SK-N-SH (cell line): ENCODE measurements around the gene GPR160. TPM values are rescaled to one million over a fixed set of nuclear protein-coding genes. Genes with fewer than 3 reads are reported as not detected.

ENCODE experiments used
- CTCF ChIA-PET: fragments of 300-600, 350-600 bp; formaldehyde crosslinking; extraction: SDS; loops from one replicate; lab custom pipeline; 2021; lab: Yijun Ruan, JAX
- POLR2A ChIA-PET: fragments of 350-600 bp; sonication (Branson Sonifier 250); formaldehyde crosslinking; extraction: SDS; loops from one replicate; lab custom pipeline; 2020; ENCODE audit warnings: antibody characterized with exemption, inconsistent platforms; lab: Yijun Ruan, JAX
- DNase-seq: peaks from one replicate; pipeline ENCODE4 v3.0.0; 2012
- H2AFZ ChIP-seq: fragments of 200-600 bp; sonication (generic); 2 replicates; pipeline ENCODE4 v1.8.1; 2016; ENCODE audit warnings: antibody characterized with exemption, mild to moderate bottlenecking, low read depth
- H3F3A ChIP-seq: fragments of 200-600 bp; sonication (generic); replicated peaks from 2 replicates; pipeline ENCODE3; 2016; ENCODE audit warnings: antibody characterized with exemption, mild to moderate bottlenecking; ENCODE audit not compliant: insufficient read depth
- H3K27ac ChIP-seq, 2 experiments: fragments of 200-500 bp in 1 of 2; fragments of 200-600 bp in 1 of 2; sonication (Bioruptor generic) in 1 of 2; sonication (generic), shearing (Covaris generic) in 1 of 2; 2 replicates each; pipeline versions ENCODE4 v1.5.1 to v1.6.1; 2014 to 2016; ENCODE audit warnings: low read depth in 2 of 2, inconsistent platforms in 1 of 2, low read length in 1 of 2, mild to moderate bottlenecking in 1 of 2, mixed read lengths in 1 of 2
- H3K27me3 ChIP-seq: fragments of 200-600 bp; sonication (generic), shearing (Covaris generic); 2 replicates; pipeline ENCODE4 v1.6.1; 2016; ENCODE audit warnings: mixed run types; ENCODE audit not compliant: insufficient read depth
- H3K36me3 ChIP-seq, 2 experiments: fragments of 200-500 bp in 1 of 2; fragments of 200-600 bp in 1 of 2; sonication (Bioruptor generic) in 1 of 2; sonication (generic) in 1 of 2; replicated peaks in 1 of 2; 2 replicates each; pipeline versions ENCODE3 to v1.5.1; 2014 to 2016; ENCODE audit warnings: low read length in 1 of 2, mild to moderate bottlenecking in 1 of 2; ENCODE audit not compliant: insufficient read depth in 2 of 2, control insufficient read depth in 1 of 2
- H3K4me1 ChIP-seq, 2 experiments: fragments of 200-500 bp in 1 of 2; fragments of 200-600 bp in 1 of 2; sonication (Bioruptor generic) in 1 of 2; sonication (generic), shearing (Covaris generic) in 1 of 2; 2 replicates each; pipeline versions ENCODE4 v1.5.1 to v1.6.1; 2014 to 2016; ENCODE audit warnings: low read depth in 1 of 2, low read length in 1 of 2, mixed run types in 1 of 2; ENCODE audit not compliant: insufficient read depth in 2 of 2, control insufficient read depth in 1 of 2
- H3K4me2 ChIP-seq: fragments of 200-600 bp; sonication (generic), shearing (Covaris generic); 2 replicates; pipeline ENCODE4 v1.6.1; 2017; ENCODE audit warnings: mixed run types
- H3K4me3 ChIP-seq, 2 experiments: fragments of 200-500 bp in 1 of 2; fragments of 200-600 bp in 1 of 2; sonication (Bioruptor generic) in 1 of 2; sonication (generic), shearing (Covaris generic) in 1 of 2; 2 replicates each; pipeline versions ENCODE4 v1.5.1 to v1.8.1; 2014 to 2016; ENCODE audit warnings: low read depth in 2 of 2, inconsistent platforms in 1 of 2, low read length in 1 of 2, mild to moderate bottlenecking in 1 of 2, mixed read lengths in 1 of 2, moderate library complexity in 1 of 2
- H3K79me2 ChIP-seq: fragments of 200-600 bp; sonication (generic); 2 replicates; pipeline ENCODE4 v1.8.1; 2017; ENCODE audit warnings: mild to moderate bottlenecking; ENCODE audit not compliant: insufficient read depth
- H3K9ac ChIP-seq: fragments of 200-600 bp; sonication (generic); 2 replicates; pipeline ENCODE4 v1.6.1; 2017; ENCODE audit warnings: mixed run types
- H3K9me2 ChIP-seq: fragments of 200-600 bp; sonication (generic); 2 replicates; pipeline ENCODE4 v1.6.1; 2017; ENCODE audit warnings: mixed run types
- H3K9me3 ChIP-seq: fragments of 200-600 bp; sonication (generic); 2 replicates; pipeline ENCODE4 v1.6.1; 2017; ENCODE audit warnings: mixed run types, mild to moderate bottlenecking, moderate library complexity
- H4K20me1 ChIP-seq: fragments of 200-600 bp; sonication (generic); 2 replicates; pipeline ENCODE4 v1.6.1; 2017; ENCODE audit warnings: mild to moderate bottlenecking, mixed run types; ENCODE audit not compliant: insufficient read depth
- CHD2 ChIP-seq: fragments of 150-350 bp; IDR thresholded peaks from 2 replicates; pipeline ENCODE4 v1.6.1; 2018; ENCODE audit warnings: low read length; ENCODE audit not compliant: partially characterized antibody
- ELF1 ChIP-seq: IDR thresholded peaks from 2 replicates; pipeline ENCODE4 v1.4.0; 2012
- FOSL2 ChIP-seq: IDR thresholded peaks from 2 replicates; pipeline ENCODE4 v1.4.0; 2012; ENCODE audit warnings: low read depth, mild to moderate bottlenecking, moderate library complexity, borderline replicate concordance
- GABPA ChIP-seq: IDR thresholded peaks from 2 replicates; pipeline ENCODE4 v1.4.0; 2012; ENCODE audit warnings: low read depth, mild to moderate bottlenecking
- JUND ChIP-seq: IDR thresholded peaks from 2 replicates; pipeline ENCODE4 v1.4.0; 2012
- MAX ChIP-seq: IDR thresholded peaks from 2 replicates; pipeline ENCODE4 v1.4.0; 2012; ENCODE audit warnings: low read depth
- MEF2A ChIP-seq: IDR thresholded peaks from 2 replicates; pipeline ENCODE4 v1.4.0; 2012; ENCODE audit warnings: low read depth, borderline replicate concordance
- MXI1 ChIP-seq: IDR thresholded peaks from 2 replicates; pipeline ENCODE4 v1.6.1; 2012; ENCODE audit warnings: mild to moderate bottlenecking, low read depth, low read length, improper control_type of control experiment
- NRF1 ChIP-seq: IDR thresholded peaks from 2 replicates; pipeline ENCODE4 v1.6.1; 2012; ENCODE audit warnings: low read depth, mild to moderate bottlenecking, low read length
- POLR2AphosphoS5 ChIP-seq: IDR thresholded peaks from 2 replicates; pipeline ENCODE4 v1.6.1; 2012; ENCODE audit warnings: low read depth, low read length
- RCOR1 ChIP-seq: fragments of 150-350 bp; IDR thresholded peaks from 2 replicates; pipeline ENCODE4 v1.6.1; 2017; ENCODE audit warnings: antibody characterized with exemption, low read length
- RFX5 ChIP-seq: IDR thresholded peaks from 2 replicates; pipeline ENCODE4 v1.6.1; 2012; ENCODE audit warnings: mild to moderate bottlenecking, improper control_type of control experiment, low read length
- SIN3A ChIP-seq: IDR thresholded peaks from 2 replicates; pipeline ENCODE4 v1.6.1; 2012; ENCODE audit warnings: low read depth, mild to moderate bottlenecking, low read length, moderate library complexity, borderline replicate concordance
- SMC3 ChIP-seq: IDR thresholded peaks from 2 replicates; pipeline ENCODE4 v1.6.1; 2012; ENCODE audit warnings: low read depth, low read length, improper control_type of control experiment
- TAF1 ChIP-seq: IDR thresholded peaks from 2 replicates; pipeline ENCODE4 v1.6.1; 2012; ENCODE audit warnings: low read depth, mild to moderate bottlenecking, low read length, moderate library complexity, borderline replicate concordance
- TEAD4 ChIP-seq: IDR thresholded peaks from 2 replicates; pipeline ENCODE4 v1.4.0; 2012; ENCODE audit warnings: mild to moderate bottlenecking, borderline replicate concordance; ENCODE audit not compliant: insufficient read depth
- YY1 ChIP-seq: IDR thresholded peaks from 2 replicates; pipeline ENCODE4 v1.4.0; 2012; ENCODE audit warnings: low read depth, mild to moderate bottlenecking
- WGBS: methylation state at CpG from one replicate; pipeline ENCODE4 v1.1.6; 2017; ENCODE audit warnings: low lambda C conversion rate; 5-methylcytosine and 5-hydroxymethylcytosine counted together
- polyA plus RNA-seq, 3 experiments: library from polyadenylated mRNA; depleted of rRNA; stranded (reverse); fragments of >200 nt; gene quantifications; 2 replicates each; pipeline ENCODE4 v1.2.3, GENCODE V29; 2012
- TF ChIP-seq, protein P1 (sequence below): fragments of 150-350 bp; IDR thresholded peaks from 2 replicates; pipeline ENCODE4 v1.6.1; 2017; ENCODE audit warnings: antibody characterized with exemption, low read length, low read depth, borderline replicate concordance
- TF ChIP-seq, protein P2 (sequence below): fragments of 200-600 bp; sonication (generic); IDR thresholded peaks from 2 replicates; pipeline ENCODE4 v1.6.1; 2017; ENCODE audit warnings: antibody characterized with exemption, mild to moderate bottlenecking, moderate library complexity

The GPR160 gene
- polyA plus RNA-seq, 1 of the 3 experiments (the other 2 are of a cell fraction): 0.31 TPM

DNA sequence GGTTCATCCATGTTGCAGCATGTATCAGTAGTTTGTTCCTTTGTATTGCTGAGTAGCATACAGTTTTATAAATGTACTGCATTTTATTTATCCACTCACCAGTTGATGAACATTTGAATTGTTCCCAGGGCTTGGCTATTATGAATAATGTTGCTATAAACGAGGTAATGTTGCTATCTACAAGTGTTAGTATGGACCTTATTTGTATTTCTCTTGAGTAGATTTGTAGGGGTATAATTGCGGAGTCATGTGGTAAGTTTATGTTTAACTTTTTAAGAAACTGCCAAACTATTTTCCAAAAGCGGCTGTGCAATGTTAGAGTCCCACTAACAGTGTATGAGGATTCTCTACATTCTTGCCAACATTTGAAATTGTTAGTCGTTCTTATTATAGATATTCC lies 13.0 kb downstream of the GPR160 start:
- Histone ChIP-seq H3K27me3 (no peaks in the 10 kb centered on the region), H3K4me1 (peaks cover 0 to 9% of the 10 kb centered on the region in 2 experiments; a peak in 1 of 4 replicates), H3K4me3 (no peak overlapping the region), H3K36me3 (no peaks in the 10 kb centered on the region), H3K9me2 (no peaks in the 10 kb centered on the region), H3K9me3 (no peaks in the 10 kb centered on the region), H3F3A (peaks cover 4% of the 10 kb centered on the region), H3K79me2 (no peaks in the 10 kb centered on the region), H2AFZ (no peak overlapping the region), H3K4me2 (no peak overlapping the region), H3K9ac (no peak overlapping the region), H4K20me1 (no peaks in the 10 kb centered on the region), H3K27ac (no peak overlapping the region)
- POLR2A ChIA-PET: no interaction called here
- TF ChIP-seq MEF2A: no peak
- CTCF ChIA-PET: no interaction called here
- no peak for DNase-seq
- WGBS: 69% methylated on average over 4 of the region's 4 CpGs

GRCh38 chr3:170052398-170052797 lies 14.6 kb downstream of the GPR160 start:
- H3K27me3 ChIP-seq: no peaks in the 10 kb centered on the region
- H3K9ac ChIP-seq: no peak overlapping the region
- no peaks in the 10 kb centered on the region for H3K9me3 ChIP-seq
- no peak overlapping the region for H3K27ac ChIP-seq
- TF ChIP-seq, protein P1, sequence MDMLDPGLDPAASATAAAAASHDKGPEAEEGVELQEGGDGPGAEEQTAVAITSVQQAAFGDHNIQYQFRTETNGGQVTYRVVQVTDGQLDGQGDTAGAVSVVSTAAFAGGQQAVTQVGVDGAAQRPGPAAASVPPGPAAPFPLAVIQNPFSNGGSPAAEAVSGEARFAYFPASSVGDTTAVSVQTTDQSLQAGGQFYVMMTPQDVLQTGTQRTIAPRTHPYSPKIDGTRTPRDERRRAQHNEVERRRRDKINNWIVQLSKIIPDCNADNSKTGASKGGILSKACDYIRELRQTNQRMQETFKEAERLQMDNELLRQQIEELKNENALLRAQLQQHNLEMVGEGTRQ: no peak
- TF ChIP-seq YY1 (no peak), NRF1 (no peak), POLR2AphosphoS5 (no peak), RCOR1 (no peak), CHD2 (no peak), MAX (no peak), SIN3A (no peak), MEF2A (no peak), ELF1 (no peak), TEAD4 (no peak)
- H3K36me3 ChIP-seq: no peaks in the 10 kb centered on the region
- peaks cover 0 to 6% of the 10 kb centered on the region in 2 experiments; a peak in 1 of 4 replicates for H3K4me1 ChIP-seq
- H3K4me2 ChIP-seq: no peak overlapping the region
- no peaks in the 10 kb centered on the region for H3K9me2 ChIP-seq
- no peaks in the 10 kb centered on the region for H4K20me1 ChIP-seq
- H2AFZ ChIP-seq: no peak overlapping the region
- no peaks in the 10 kb centered on the region for H3K79me2 ChIP-seq
- H3K4me3 ChIP-seq: no peak overlapping the region
- no peak for DNase-seq
- ChIA-PET POLR2A (no interaction called here), CTCF (interaction anchor here (2.0 to 3.4 kb wide), 2 partner anchors 12 to 15 kb away, joined by 5 to 10 read pairs; partner anchors contain the start of gene GPR160)
- peaks cover 4% of the 10 kb centered on the region for H3F3A ChIP-seq

GRCh38 chr3:170054204-170054603 lies 16.4 kb downstream of the GPR160 start:
- Histone ChIP-seq H3K4me1 (peaks cover 0 to 4% of the 10 kb centered on the region in 2 experiments; a peak in 1 of 4 replicates), H3K79me2 (no peaks in the 10 kb centered on the region), H3K9me2 (no peaks in the 10 kb centered on the region), H2AFZ (no peak overlapping the region), H3K4me3 (no peak overlapping the region), H3F3A (peaks cover 4% of the 10 kb centered on the region), H3K27me3 (no peaks in the 10 kb centered on the region), H3K36me3 (no peaks in the 10 kb centered on the region), H3K4me2 (no peak overlapping the region), H4K20me1 (no peaks in the 10 kb centered on the region), H3K27ac (no peak overlapping the region), H3K9me3 (no peaks in the 10 kb centered on the region), H3K9ac (no peak overlapping the region)
- 100% methylated on average over 1 of the region's 1 CpG for WGBS
- ChIA-PET CTCF (interaction anchor here (0.8 to 3.4 kb wide), 5 partner anchors 8 to 190 kb away, joined by 3 to 10 read pairs (median 3); partner anchors contain the start of gene GPR160), POLR2A (no interaction called here)
- no peak for DNase-seq
- TF ChIP-seq GABPA (no peak), MEF2A (no peak), RFX5 (no peak), SMC3 (peak; percentile 14; the same call in 1 of the 2 replicates), TAF1 (no peak), FOSL2 (no peak), JUND (no peak), ELF1 (no peak), MXI1 (no peak), CHD2 (no peak), SIN3A (no peak)
- TF ChIP-seq, protein P1: no peak
- TF ChIP-seq, protein P2, sequence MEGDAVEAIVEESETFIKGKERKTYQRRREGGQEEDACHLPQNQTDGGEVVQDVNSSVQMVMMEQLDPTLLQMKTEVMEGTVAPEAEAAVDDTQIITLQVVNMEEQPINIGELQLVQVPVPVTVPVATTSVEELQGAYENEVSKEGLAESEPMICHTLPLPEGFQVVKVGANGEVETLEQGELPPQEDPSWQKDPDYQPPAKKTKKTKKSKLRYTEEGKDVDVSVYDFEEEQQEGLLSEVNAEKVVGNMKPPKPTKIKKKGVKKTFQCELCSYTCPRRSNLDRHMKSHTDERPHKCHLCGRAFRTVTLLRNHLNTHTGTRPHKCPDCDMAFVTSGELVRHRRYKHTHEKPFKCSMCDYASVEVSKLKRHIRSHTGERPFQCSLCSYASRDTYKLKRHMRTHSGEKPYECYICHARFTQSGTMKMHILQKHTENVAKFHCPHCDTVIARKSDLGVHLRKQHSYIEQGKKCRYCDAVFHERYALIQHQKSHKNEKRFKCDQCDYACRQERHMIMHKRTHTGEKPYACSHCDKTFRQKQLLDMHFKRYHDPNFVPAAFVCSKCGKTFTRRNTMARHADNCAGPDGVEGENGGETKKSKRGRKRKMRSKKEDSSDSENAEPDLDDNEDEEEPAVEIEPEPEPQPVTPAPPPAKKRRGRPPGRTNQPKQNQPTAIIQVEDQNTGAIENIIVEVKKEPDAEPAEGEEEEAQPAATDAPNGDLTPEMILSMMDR: peak; percentile 30; the same call in 1 of the 2 replicates
